Ovary (tissue), 3 donors: ENCODE results near the gene OTX1.

ENCODE experiments used
- CTCF ChIP-seq, 3 donors: fragments of 450-650 bp in 2 of 3; fragments of 200-600 bp in 1 of 3; IDR thresholded peaks; one replicate each; pipeline versions ENCODE4 v1.5.1 to v1.8.0; 2016 to 2022; ENCODE audit warnings: antibody characterized with exemption in 3 of 3, mild to moderate bottlenecking in 1 of 3
- EP300 ChIP-seq: sonication (generic); formaldehyde crosslinking; IDR thresholded peaks from one replicate; pipeline ENCODE4 v1.6.1; 2017; ENCODE audit warnings: antibody characterized with exemption
- POLR2A ChIP-seq: fragments of 450-650 bp; IDR thresholded peaks from one replicate; pipeline ENCODE4 v1.6.1; 2017; ENCODE audit warnings: antibody characterized with exemption, mild to moderate bottlenecking, moderate library complexity
- donor health status: DM: no; HTN: no; CAD: no.

DNA sequence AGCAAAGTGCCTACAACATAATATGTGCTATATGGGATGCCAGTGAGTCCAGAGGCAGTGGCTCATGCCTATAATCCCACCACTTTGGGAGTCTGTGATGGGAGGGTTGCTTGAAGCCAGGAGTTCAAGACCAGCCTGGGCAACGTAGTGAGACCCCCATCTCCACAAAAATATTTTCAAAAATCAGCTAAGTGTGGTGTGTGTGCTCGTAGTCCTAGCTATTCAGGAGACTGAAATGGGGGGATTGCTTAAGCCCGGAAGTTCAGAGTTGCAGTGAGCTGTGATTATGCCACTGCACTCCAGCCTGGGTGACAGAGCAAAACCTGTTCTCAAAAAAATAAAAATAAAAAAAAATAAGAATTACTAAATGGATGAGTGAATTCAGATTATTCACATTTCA, 23.4 kb downstream of the OTX1 start:
- no peak for TF ChIP-seq POLR2A
- no peak for TF ChIP-seq CTCF (IDR thresholded peaks at IDR 0.05)
- no peak for TF ChIP-seq EP300
